K562 treated with DMSO at 1 percent for 12 hours (cell line): Measurements from ENCODE around the gene ERP29. TPM values are rescaled to one million over a fixed set of nuclear protein-coding genes. Genes with fewer than 3 reads are reported as not detected.

Source experiments
- total RNA-seq: library from RNA; unstranded; fragments of 300-600 nt; gene quantifications from 2 replicates; pipeline ENCODE4 v1.2.3, GENCODE V29; 2022; ENCODE audit not compliant: insufficient read depth

The ERP29 gene
- 189 and 208 TPM in 2 replicates for total RNA-seq

DNA sequence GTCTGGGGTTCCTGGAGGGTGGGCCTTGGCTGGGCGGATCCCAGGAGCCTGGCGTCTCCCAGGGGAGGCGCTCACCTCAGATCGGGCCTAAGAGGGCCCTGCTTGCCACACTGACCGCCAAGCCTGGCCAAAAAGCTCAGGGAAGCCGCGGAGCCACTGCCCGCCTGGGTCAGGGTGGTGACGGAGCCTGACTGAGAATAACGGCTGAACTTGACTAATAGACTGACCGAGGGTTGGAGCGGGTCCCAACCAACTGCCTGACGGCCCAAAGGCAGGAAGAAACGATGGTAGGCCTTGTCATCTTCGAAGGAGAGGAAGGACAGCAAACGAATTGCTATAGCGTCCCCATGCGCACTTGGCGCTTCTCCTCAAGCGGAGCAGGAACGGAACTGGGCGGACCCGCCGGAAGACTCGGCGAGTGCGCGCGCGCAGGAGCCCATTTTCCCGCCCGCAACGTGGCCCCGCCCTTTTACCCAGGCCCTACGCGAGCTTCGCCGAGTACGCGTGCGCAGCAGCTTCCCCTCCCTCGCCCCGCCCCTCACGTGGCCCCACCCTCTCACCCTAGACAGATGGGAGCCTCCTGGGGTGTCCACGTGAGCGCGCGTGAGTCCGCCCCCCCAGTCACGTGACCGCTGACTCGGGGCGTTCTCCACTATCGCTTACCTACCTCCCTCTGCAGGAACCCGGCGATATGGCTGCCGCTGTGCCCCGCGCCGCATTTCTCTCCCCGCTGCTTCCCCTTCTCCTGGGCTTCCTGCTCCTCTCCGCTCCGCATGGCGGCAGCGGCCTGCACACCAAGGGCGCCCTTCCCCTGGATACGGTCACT is at the start of gene ERP29, which contains the start of gene TMEM116:
ERP29 (plus strand) TSS at position 652 of the 826 bp plus-strand sequence; CDS start at position 692, 40 bp downstream.
TMEM116 (minus strand) TSS at position 391 of the 826 bp plus-strand sequence. CDS start 7,895 bp downstream, outside the sequence.

Other genes starting within 250 kb of the ERP29 start
- 42.0 and 56.9 TPM in 2 replicates for gene ALDH2, start 246.5 kb upstream of the ERP29 start, total RNA-seq
- gene MAPKAPK5, start 171.2 kb upstream of the ERP29 start, total RNA-seq, result 24.3 and 34.2 TPM in 2 replicates
- 10.9 and 13.8 TPM in 2 replicates for gene TMEM116, start 261 bp upstream of the ERP29 start, total RNA-seq
- 4.0 and 12.4 TPM in 2 replicates for gene NAA25, start 95.4 kb downstream of the ERP29 start, total RNA-seq
- 58.1 and 80.0 TPM in 2 replicates for gene TRAFD1, start 112.1 kb downstream of the ERP29 start, total RNA-seq